AG10803 (cell line): ENCODE measurements around the gene KLRC2.
"Not testable (repeated sequence)": the region's sequence is repeated elsewhere in the genome, so short reads cannot be mapped to it uniquely, and the experiment has no call there.

Experiments
- DNase-seq: peaks from one replicate; pipeline ENCODE4 v3.0.0; 2010; ENCODE audit warnings: low read depth
- H3K4me3 ChIP-seq: 2 replicates; pipeline ENCODE4 v1.5.1; 2011; ENCODE audit warnings: mild to moderate bottlenecking, low read length, control low read depth
- CTCF ChIP-seq: conservative IDR thresholded peaks from 2 replicates; pipeline ENCODE4 v1.5.1; 2011; ENCODE audit warnings: mild to moderate bottlenecking, low read length, control low read depth, inconsistent platforms

Gene KLRC2

GRCh38 chr12:10408842-10409241 is 27.0 kb downstream of the KLRC2 start:
- no peak overlapping the region for H3K4me3 ChIP-seq
- TF ChIP-seq CTCF, result no peak

GRCh38 chr12:10406725-10407124 is 29.1 kb downstream of the KLRC2 start:
- DNase-seq, result no peak
- TF ChIP-seq CTCF, result no peak
- H3K4me3 ChIP-seq, result no peak overlapping the region

More at GRCh38 chr12:10408842-10409241, 27.0 kb downstream of the KLRC2 start:
- DNase-seq, result no peak

DNA sequence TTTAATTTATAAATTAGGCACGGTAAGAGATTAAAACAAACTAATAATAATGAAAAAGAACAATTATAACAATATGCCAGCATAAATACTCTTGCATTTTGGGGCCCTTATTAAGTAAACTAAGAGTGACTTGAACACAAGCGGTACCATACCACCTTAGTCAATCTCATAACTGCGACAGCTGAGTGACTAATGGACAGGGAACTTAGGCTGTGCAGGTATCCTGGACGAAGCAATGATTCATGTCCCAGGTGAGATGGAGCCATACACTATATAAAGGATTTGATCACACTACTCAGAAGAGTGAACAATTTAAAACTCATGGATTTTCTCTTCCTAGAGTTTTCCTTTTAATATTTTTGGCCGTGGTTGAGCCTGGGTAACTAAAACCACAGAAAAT is 30.5 kb downstream of the KLRC2 start:
- H3K4me3 ChIP-seq, result no peak overlapping the region
- no peak for DNase-seq
- no peak for TF ChIP-seq CTCF

DNA sequence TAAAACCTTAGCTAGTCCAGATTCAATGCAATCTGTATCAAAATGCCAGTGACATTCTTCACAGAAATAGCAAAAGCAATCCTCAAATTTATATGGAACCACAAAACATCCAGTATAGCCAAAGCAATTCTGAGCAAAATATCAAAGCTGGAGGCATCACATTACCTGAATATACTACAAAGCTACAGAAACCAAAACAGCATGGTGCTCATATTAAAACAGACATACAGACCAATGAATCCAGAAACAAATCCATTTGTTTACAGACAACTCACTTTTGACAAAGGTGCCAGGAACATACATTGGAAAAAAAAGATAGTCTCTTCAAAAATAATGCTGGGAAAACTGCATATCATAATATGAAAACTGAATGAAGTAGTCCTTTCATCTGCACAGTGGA is 31.0 kb downstream of the KLRC2 start:
- DNase-seq, result no peak
- no peak for TF ChIP-seq CTCF
- H3K4me3 ChIP-seq, result no peak overlapping the region

DNA sequence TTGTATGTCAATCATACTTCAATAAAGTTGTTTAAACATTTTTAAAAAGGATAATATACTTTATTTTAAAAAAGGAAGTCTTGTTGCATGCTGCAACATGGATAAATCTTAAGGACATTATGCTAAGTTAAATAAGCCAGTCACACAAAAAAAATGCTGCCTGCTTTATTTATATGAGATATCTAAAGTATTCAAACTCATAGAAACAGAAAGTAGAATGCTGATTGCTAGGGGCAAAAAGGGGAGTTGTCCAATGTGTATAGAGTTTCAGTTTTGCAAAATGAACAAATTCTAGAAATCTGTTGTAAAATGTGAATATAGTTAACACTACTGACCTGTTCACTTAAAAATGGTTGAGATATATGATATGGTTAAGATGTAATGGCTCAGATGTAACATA is 35.0 kb downstream of the KLRC2 start:
- no peak overlapping the region for H3K4me3 ChIP-seq
- no peak for DNase-seq
- TF ChIP-seq CTCF, result no peak

DNA sequence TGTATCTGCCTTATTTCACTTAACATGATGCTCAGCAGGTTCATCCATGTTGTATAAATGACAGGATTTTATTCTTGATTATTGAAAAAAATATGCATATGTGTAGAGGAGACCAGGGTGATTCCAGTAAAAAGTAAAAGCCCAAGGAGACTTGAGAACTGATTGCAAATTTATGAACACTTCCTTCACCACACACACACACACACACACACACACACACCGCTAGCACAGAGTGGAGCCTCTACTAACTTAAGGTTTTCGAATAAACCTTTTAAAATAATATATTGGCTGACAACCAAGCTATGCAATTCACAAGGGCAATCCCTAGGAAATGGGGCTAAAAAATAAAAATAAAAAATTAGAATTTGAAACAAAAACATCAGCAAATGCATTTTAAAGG is 37.6 kb downstream of the KLRC2 start:
- no peak overlapping the region for H3K4me3 ChIP-seq
- no peak for DNase-seq
- no peak for TF ChIP-seq CTCF

- no peak for TF ChIP-seq CTCF
- DNase-seq, result no peak
- no peak overlapping the region for H3K4me3 ChIP-seq
Measured at GRCh38 chr12:10397296-10397695, 38.5 kb downstream of the KLRC2 start.

DNA sequence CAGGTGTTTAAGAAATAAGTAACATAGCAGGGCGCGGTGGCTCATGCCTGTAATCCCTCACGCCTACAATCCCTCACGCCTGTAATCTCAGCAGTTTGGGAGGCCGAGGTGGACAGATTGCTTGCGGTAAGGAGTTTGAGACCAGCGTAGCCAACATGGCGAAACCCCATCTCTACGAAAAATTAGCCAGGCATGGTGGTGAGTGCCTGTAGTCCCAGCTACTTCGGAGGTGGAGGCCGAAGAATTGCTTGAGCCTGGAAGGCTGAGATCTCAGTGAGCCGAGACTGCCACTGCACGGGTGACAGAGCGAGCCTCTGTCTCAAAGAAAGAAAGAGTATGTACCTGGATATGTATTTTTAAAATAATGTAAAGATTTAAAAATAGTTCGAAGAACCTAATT is 39.6 kb downstream of the KLRC2 start:
- DNase-seq, H3K4me3 ChIP-seq: not testable (repeated sequence)
